ENCODE measurements around the gene ADAMTSL5. TPM values are rescaled to one million over a fixed set of nuclear protein-coding genes. Genes with fewer than 3 reads are reported as not detected.

ADAMTSL5 gene
- total RNA-seq, 4 donors from 2014 or later: 1.3 to 9.7 (median 3.6) TPM

GRCh38 chr19:1471010-1471514 is 41.8 kb downstream of the ADAMTSL5 start:
- Histone ChIP-seq H3K4me3 (peak overlapping the region in 1 of 2 donors; percentile 51), H3K9me3 (no peaks in the 10 kb centered on the region), H3K36me3 (peaks cover 0 to 30% of the 10 kb centered on the region in 2 donors), H3K4me1 (peaks cover 14 to 91% (median 50%) of the 10 kb centered on the region in 3 donors), H3K27me3 (peaks cover 88% of the 10 kb centered on the region), H3K27ac (no peak overlapping the region)
- ATAC-seq: no peak
- TF ChIP-seq POLR2A (IDR thresholded peaks at IDR 0.05) (no peak), POLR2AphosphoS5 (IDR thresholded peaks at IDR 0.05) (no peak), EP300 (IDR thresholded peaks at IDR 0.05) (no peak), CTCF (IDR thresholded peaks at IDR 0.05) (no peak)
- no CpG with 5 or more reads among the region's 28 CpGs for WGBS, 2 donors (ENCODE audit: low coverage in 1 of 2)

- TF ChIP-seq CTCF (IDR thresholded peaks at IDR 0.05) (no peak), POLR2A (IDR thresholded peaks at IDR 0.05) (no peak), EP300 (IDR thresholded peaks at IDR 0.05) (no peak), POLR2AphosphoS5 (IDR thresholded peaks at IDR 0.05) (no peak)
- H3K36me3 ChIP-seq: peaks cover 0 to 30% of the 10 kb centered on the region in 2 donors
- no peak overlapping the region for H3K27ac ChIP-seq
- peaks cover 94% of the 10 kb centered on the region for H3K27me3 ChIP-seq
- WGBS, 2 donors (ENCODE audit: low coverage in 1 of 2): 0% methylated on average over 2 of the region's 67 CpGs; no CpG with 5 or more reads in 1 of the 2 donors
- peak overlapping the region; percentile 4 to 51 for H3K4me3 ChIP-seq
- H3K9me3 ChIP-seq: no peaks in the 10 kb centered on the region
- H3K4me1 ChIP-seq: peaks cover 14 to 97% (median 50%) of the 10 kb centered on the region in 3 donors
- ATAC-seq: peak; percentile 32
These were observed 42.4 kb downstream of the ADAMTSL5 start for GRCh38 chr19:1470305-1471009.

- no CpG with 5 or more reads among the region's 22 CpGs for WGBS, 2 donors (ENCODE audit: low coverage in 1 of 2)
- ATAC-seq: no peak
- Histone ChIP-seq H3K4me1 (peaks cover 14 to 99% (median 50%) of the 10 kb centered on the region in 3 donors), H3K27ac (no peak overlapping the region), H3K27me3 (peaks cover 99% of the 10 kb centered on the region), H3K36me3 (peaks cover 0 to 30% of the 10 kb centered on the region in 2 donors), H3K4me3 (peak overlapping the region; percentile 4 to 51), H3K9me3 (no peaks in the 10 kb centered on the region)
- TF ChIP-seq EP300 (IDR thresholded peaks at IDR 0.05): no peak
- no peak for TF ChIP-seq POLR2A (IDR thresholded peaks at IDR 0.05)
- TF ChIP-seq POLR2AphosphoS5 (IDR thresholded peaks at IDR 0.05): no peak
These were observed 42.8 kb downstream of the ADAMTSL5 start for GRCh38 chr19:1470055-1470304.

- Histone ChIP-seq H3K27me3 (peaks cover 100% of the 10 kb centered on the region), H3K4me3 (peak overlapping the region in 1 of 2 donors; percentile 51), H3K36me3 (peaks cover 0 to 25% of the 10 kb centered on the region in 2 donors), H3K4me1 (peaks cover 14 to 94% (median 50%) of the 10 kb centered on the region in 3 donors), H3K9me3 (no peaks in the 10 kb centered on the region), H3K27ac (no peak overlapping the region)
- no peak for ATAC-seq
- no peak for TF ChIP-seq EP300 (IDR thresholded peaks at IDR 0.05)
- TF ChIP-seq POLR2A (IDR thresholded peaks at IDR 0.05): no peak
- no peak for TF ChIP-seq CTCF (IDR thresholded peaks at IDR 0.05)
- TF ChIP-seq POLR2AphosphoS5 (IDR thresholded peaks at IDR 0.05): no peak
- no CpG with 5 or more reads among the region's 117 CpGs for WGBS, 2 donors (ENCODE audit: low coverage in 1 of 2)
These were observed 43.4 kb downstream of the ADAMTSL5 start for GRCh38 chr19:1469255-1470054.

- peak overlapping the region in 1 of 2 donors; percentile 51 for H3K4me3 ChIP-seq
- no peaks in the 10 kb centered on the region for H3K9me3 ChIP-seq
- no CpG with 5 or more reads among the region's 47 CpGs for WGBS, 2 donors (ENCODE audit: low coverage in 1 of 2)
- peaks cover 14 to 88% (median 50%) of the 10 kb centered on the region in 3 donors for H3K4me1 ChIP-seq
- no peak overlapping the region for H3K27ac ChIP-seq
- H3K27me3 ChIP-seq: peaks cover 99% of the 10 kb centered on the region
- H3K36me3 ChIP-seq: peaks cover 0 to 19% of the 10 kb centered on the region in 2 donors
- no peak for ATAC-seq
- TF ChIP-seq POLR2AphosphoS5 (IDR thresholded peaks at IDR 0.05): no peak
- TF ChIP-seq CTCF (IDR thresholded peaks at IDR 0.05): no peak
- no peak for TF ChIP-seq POLR2A (IDR thresholded peaks at IDR 0.05)
- no peak for TF ChIP-seq EP300 (IDR thresholded peaks at IDR 0.05)
These were observed 44.0 kb downstream of the ADAMTSL5 start for GRCh38 chr19:1468821-1469254.

Data from gastroesophageal sphincter (tissue), 4 donors.